OCI-LY7 (cell line): ENCODE measurements around the gene TSPAN11. TPM values are rescaled to one million over a fixed set of nuclear protein-coding genes. Genes with fewer than 3 reads are reported as not detected.

Experiments used
- BruUV-seq: library from RNA; stranded (reverse); fragments of 400-500 nt; replicated peaks from 2 replicates; lab custom pipeline; 2021; lab: Mats Ljungman, UMichigan
- CTCF ChIA-PET: fragments of 300-600 bp; sonication (Branson Sonifier 250); formaldehyde crosslinking; loops from one replicate; lab custom pipeline; 2022; ENCODE audit warnings: antibody characterized with exemption; ENCODE audit not compliant: unreplicated experiment; lab: Charles Lee
- POLR2A ChIA-PET: fragments of 300-600 bp; sonication (Branson Sonifier 250); formaldehyde crosslinking; loops from one replicate; lab custom pipeline; 2022; ENCODE audit warnings: antibody characterized with exemption; lab: Charles Lee
- DNase-seq: peaks from one replicate; pipeline ENCODE4 v3.0.0-alpha.2; 2015; ENCODE audit warnings: low spot score
- H2AFZ ChIP-seq: fragments of 200-600 bp; sonication (generic), shearing (Covaris generic); 2 replicates; pipeline ENCODE4 v1.6.1; 2014; ENCODE audit warnings: mild to moderate bottlenecking, antibody characterized with exemption, low read length, moderate library complexity
- H3K27ac ChIP-seq: fragments of 200-600 bp; sonication (generic); 2 replicates; pipeline ENCODE4 v1.5.1; 2014; ENCODE audit warnings: mixed run types, low read depth, mild to moderate bottlenecking, moderate library complexity, low read length, inconsistent platforms; ENCODE audit not compliant: poor library complexity, severe bottlenecking
- H3K36me3 ChIP-seq: fragments of 200-600 bp; sonication (generic); 2 replicates; pipeline ENCODE4 v1.6.1; 2014; ENCODE audit warnings: mild to moderate bottlenecking, antibody characterized with exemption, low read length, moderate library complexity, mixed read lengths; ENCODE audit not compliant: insufficient read depth
- H3K4me1 ChIP-seq: fragments of 200-600 bp; sonication (generic); 2 replicates; pipeline ENCODE4 v1.5.1; 2014; ENCODE audit warnings: mild to moderate bottlenecking, low read length; ENCODE audit not compliant: insufficient read depth, poor library complexity, severe bottlenecking
- H3K4me2 ChIP-seq: fragments of 200-600 bp; sonication (generic); 2 replicates; pipeline ENCODE4 v1.6.1; 2014; ENCODE audit warnings: mild to moderate bottlenecking, low read length
- H3K4me3 ChIP-seq: fragments of 200-600 bp; sonication (generic); 2 replicates; pipeline ENCODE4 v1.5.1; 2014; ENCODE audit warnings: mild to moderate bottlenecking, low read depth, low read length; ENCODE audit not compliant: poor library complexity, severe bottlenecking
- H3K79me2 ChIP-seq: fragments of 200-600 bp; sonication (generic); 2 replicates; pipeline ENCODE4 v1.6.1; 2016; ENCODE audit warnings: low read depth, mild to moderate bottlenecking, low read length, moderate library complexity, mixed read lengths; ENCODE audit not compliant: insufficient read depth
- H3K9me2 ChIP-seq: fragments of 200-600 bp; sonication (generic); 2 replicates; pipeline ENCODE4 v1.6.1; 2016; ENCODE audit warnings: mild to moderate bottlenecking, low read length, mixed read lengths; ENCODE audit not compliant: insufficient read depth
- H3K9me3 ChIP-seq: fragments of 200-600 bp; sonication (generic); 2 replicates; pipeline ENCODE4 v1.6.1; 2014; ENCODE audit warnings: mild to moderate bottlenecking, mixed run types, low read length, mixed read lengths
- H4K20me1 ChIP-seq: fragments of 200-600 bp; sonication (generic); 2 replicates; pipeline ENCODE4 v1.6.1; 2014; ENCODE audit warnings: mild to moderate bottlenecking, antibody characterized with exemption, low read length, moderate library complexity, mixed read lengths; ENCODE audit not compliant: insufficient read depth
- CTCF ChIP-seq: fragments of 200-600 bp; sonication (generic); conservative IDR thresholded peaks from 2 replicates; pipeline ENCODE4 v1.5.1; 2014; ENCODE audit warnings: mild to moderate bottlenecking, antibody characterized with exemption, low read length, moderate library complexity, mixed read lengths
- EZH2phosphoT487 ChIP-seq: fragments of 200-600 bp; sonication (generic); IDR thresholded peaks from 2 replicates; pipeline ENCODE4 v1.6.1; 2018; ENCODE audit warnings: low read depth, borderline replicate concordance, mild to moderate bottlenecking, mixed run types, antibody characterized with exemption, low read length, moderate library complexity, mixed read lengths
- intact Hi-C: fragments of 100-400 bp; cut with micrococcal nuclease; formaldehyde crosslinking; loops from one replicate; pipeline ENCODE4 v1.10.0; 2022; ENCODE audit not compliant: unreplicated experiment
- total RNA-seq, 2 experiments: library from RNA; depleted of rRNA in 1 of 2; stranded (reverse); fragments of >200 nt in 1 of 2; shearing (Covaris generic) in 1 of 2; gene quantifications; 2 replicates each; pipeline ENCODE4 v1.2.3, GENCODE V29; 2014 to 2022

TSPAN11 gene
- total RNA-seq, 2 experiments from 2014 or later, result not detected

- H3K9me3 ChIP-seq, result no peaks in the 10 kb centered on the region
- H4K20me1 ChIP-seq, result no peaks in the 10 kb centered on the region
- no peak for TF ChIP-seq EZH2phosphoT487
- no peak for TF ChIP-seq CTCF
- no peak overlapping the region for H3K27ac ChIP-seq
- H3K9me2 ChIP-seq, result no peaks in the 10 kb centered on the region
- H3K4me3 ChIP-seq, result no peak overlapping the region
- H2AFZ ChIP-seq, result no peak overlapping the region
- no peak for DNase-seq
- no peaks in the 10 kb centered on the region for H3K4me1 ChIP-seq
- BruUV-seq, result no TSS peak
- intact Hi-C loops, result no loop called here
- no peak overlapping the region for H3K4me2 ChIP-seq
- H3K36me3 ChIP-seq, result no peaks in the 10 kb centered on the region
- ChIA-PET POLR2A (no interaction called here), CTCF (no interaction called here)
- no peaks in the 10 kb centered on the region for H3K79me2 ChIP-seq
These were observed 17.1 kb upstream of the TSPAN11 start for GRCh38 chr12:30909349-30910037.

- Histone ChIP-seq H3K27ac (no peak overlapping the region), H3K79me2 (no peaks in the 10 kb centered on the region), H3K9me3 (no peaks in the 10 kb centered on the region), H3K4me3 (no peak overlapping the region), H3K4me2 (no peak overlapping the region), H3K36me3 (no peaks in the 10 kb centered on the region), H4K20me1 (no peaks in the 10 kb centered on the region), H2AFZ (no peak overlapping the region), H3K9me2 (no peaks in the 10 kb centered on the region), H3K4me1 (no peaks in the 10 kb centered on the region)
- CTCF ChIA-PET, result no interaction called here
- no peak for DNase-seq
- no peak for TF ChIP-seq EZH2phosphoT487
- TF ChIP-seq CTCF, result no peak
- BruUV-seq, result no TSS peak
- POLR2A ChIA-PET, result no interaction called here
- intact Hi-C loops, result no loop called here
These were observed 16.6 kb upstream of the TSPAN11 start for GRCh38 chr12:30910038-30910350.

- Histone ChIP-seq H3K36me3 (no peaks in the 10 kb centered on the region), H3K9me3 (no peaks in the 10 kb centered on the region), H3K4me3 (no peak overlapping the region), H3K4me2 (no peak overlapping the region), H3K4me1 (no peaks in the 10 kb centered on the region), H3K27ac (no peak overlapping the region), H3K79me2 (no peaks in the 10 kb centered on the region), H4K20me1 (no peaks in the 10 kb centered on the region), H3K9me2 (no peaks in the 10 kb centered on the region), H2AFZ (no peak overlapping the region)
- ChIA-PET POLR2A (no interaction called here), CTCF (no interaction called here)
- no peak for TF ChIP-seq CTCF
- TF ChIP-seq EZH2phosphoT487, result no peak
- BruUV-seq, result no TSS peak
- intact Hi-C loops, result no loop called here
- no peak for DNase-seq
These were observed 15.3 kb upstream of the TSPAN11 start for GRCh38 chr12:30911207-30911606.
